GM23338 (cell line): ENCODE data around the gene MATN1. TPM values are rescaled to one million over a fixed set of nuclear protein-coding genes. Genes with fewer than 3 reads are reported as not detected.

Experiments used
- ATAC-seq: fragments of 200-7000 bp; cut with Tn5 transposase; 3 replicates; pipeline ENCODE4 v1.9.1; 2020
- DNase-seq: peaks from one replicate; pipeline ENCODE4 v3.0.0-alpha.2; 2015; ENCODE audit warnings: low spot score
- H2AFZ ChIP-seq: fragments of 200-600 bp; sonication (generic); 2 replicates; pipeline ENCODE4 v1.8.0; 2016; ENCODE audit warnings: antibody characterized with exemption, mild to moderate bottlenecking, moderate library complexity
- H3F3A ChIP-seq: fragments of 200-600 bp; sonication (generic); replicated peaks from 2 replicates; pipeline ENCODE4 v1.8.0; 2017; ENCODE audit warnings: antibody characterized with exemption, mixed run types, low read depth
- H3K27ac ChIP-seq: fragments of 200-600 bp; sonication (generic); 2 replicates; pipeline ENCODE4 v1.6.1; 2016; ENCODE audit warnings: low read depth
- H3K27me3 ChIP-seq: fragments of 200-600 bp; sonication (generic); 2 replicates; pipeline ENCODE4 v1.8.0; 2016; ENCODE audit warnings: mild to moderate bottlenecking, mixed run types, moderate library complexity; ENCODE audit not compliant: insufficient read depth
- H3K36me3 ChIP-seq: fragments of 200-600 bp; sonication (generic); 2 replicates; pipeline ENCODE4 v1.8.0; 2016; ENCODE audit warnings: mild to moderate bottlenecking; ENCODE audit not compliant: insufficient read depth
- H3K4me1 ChIP-seq: fragments of 200-600 bp; sonication (generic); 2 replicates; pipeline ENCODE4 v1.8.0; 2016; ENCODE audit warnings: mild to moderate bottlenecking, moderate library complexity; ENCODE audit not compliant: insufficient read depth
- H3K4me2 ChIP-seq: fragments of 200-600 bp; sonication (generic); 2 replicates; pipeline ENCODE4 v1.7.1; 2017; ENCODE audit warnings: mixed run types
- H3K4me3 ChIP-seq: fragments of 200-600 bp; sonication (generic); 2 replicates; pipeline ENCODE4 v1.6.1; 2016; ENCODE audit warnings: mixed run types
- H3K79me2 ChIP-seq: fragments of 200-600 bp; sonication (generic); replicated peaks from 2 replicates; pipeline ENCODE4 v1.8.0; 2017; ENCODE audit warnings: mild to moderate bottlenecking; ENCODE audit not compliant: insufficient read depth
- H3K9me2 ChIP-seq: fragments of 200-600 bp; sonication (generic); 2 replicates; pipeline ENCODE4 v1.8.0; 2017; ENCODE audit not compliant: insufficient read depth
- H4K20me1 ChIP-seq: fragments of 200-600 bp; sonication (generic); replicated peaks from 2 replicates; pipeline ENCODE4 v1.8.0; 2017; ENCODE audit warnings: mild to moderate bottlenecking; ENCODE audit not compliant: insufficient read depth
- H3K27ac Mint-ChIP-seq: 2 replicates; pipeline ENCODE4 v1.8.0; 2020; ENCODE audit warnings: inconsistent platforms, mild to moderate bottlenecking, moderate library complexity, mixed read lengths
- H3K27me3 Mint-ChIP-seq: 3 replicates; pipeline ENCODE4 v1.8.0; 2022; ENCODE audit warnings: low read depth, mild to moderate bottlenecking, moderate library complexity, mixed read lengths, inconsistent platforms; ENCODE audit not compliant: insufficient read depth, poor library complexity
- H3K36me3 Mint-ChIP-seq: 3 replicates; pipeline ENCODE4 v1.8.0; 2021; ENCODE audit warnings: low read depth, mild to moderate bottlenecking, inconsistent platforms, moderate library complexity, mixed read lengths
- H3K4me1 Mint-ChIP-seq: 3 replicates; pipeline ENCODE4 v1.8.0; 2020; ENCODE audit warnings: mild to moderate bottlenecking, inconsistent platforms, mixed read lengths
- H3K4me3 Mint-ChIP-seq: 3 replicates; pipeline ENCODE4 v1.8.0; 2021; ENCODE audit warnings: moderate library complexity, mild to moderate bottlenecking, inconsistent platforms, mixed read lengths
- H3K9me3 Mint-ChIP-seq: 3 replicates; pipeline ENCODE4 v1.8.0; 2020; ENCODE audit warnings: moderate library complexity, mild to moderate bottlenecking, inconsistent platforms, mixed read lengths
- CREB1 ChIP-seq: fragments of 250-450 bp; sonication (Bioruptor Pico); IDR thresholded peaks from 2 replicates; pipeline ENCODE4 v1.5.0; 2020; ENCODE audit warnings: low read depth, mild to moderate bottlenecking, moderate library complexity
- ETS1 ChIP-seq: IDR thresholded peaks from 2 replicates; pipeline ENCODE4 v1.6.1; 2016; ENCODE audit warnings: antibody characterized with exemption
- NANOG ChIP-seq: IDR thresholded peaks from 2 replicates; pipeline ENCODE4 v1.6.1; 2016; ENCODE audit warnings: antibody characterized with exemption, borderline replicate concordance
- REST ChIP-seq: IDR thresholded peaks from one replicate; pipeline ENCODE4 v1.6.1; 2018; ENCODE audit warnings: antibody characterized with exemption; ENCODE audit not compliant: unreplicated experiment
- STAT1 ChIP-seq: IDR thresholded peaks from one replicate; pipeline ENCODE4 v1.6.1; 2016; ENCODE audit warnings: antibody characterized with exemption; ENCODE audit not compliant: unreplicated experiment
- ZNF114 ChIP-seq: fragments of 250-450 bp; sonication (Bioruptor Pico); IDR thresholded peaks from 2 replicates; pipeline ENCODE4 v1.5.0; 2020; ENCODE audit warnings: mild to moderate bottlenecking, moderate library complexity
- ZNF462 ChIP-seq: fragments of 250-450 bp; sonication (Bioruptor Pico); IDR thresholded peaks from 2 replicates; pipeline ENCODE4 v1.5.0; 2020; ENCODE audit warnings: mild to moderate bottlenecking, moderate library complexity
- polyA plus RNA-seq: library from polyadenylated mRNA; unstranded; fragments of >200 nt; fragmentation: Nextera tagmentation; extraction: Ambion mirVana; gene quantifications from 2 replicates; pipeline ENCODE4 v1.2.1, GENCODE V29; 2016
- total RNA-seq: library from RNA; depleted of rRNA; stranded (reverse); fragments of >200 nt; shearing (Covaris generic); gene quantifications from 2 replicates; pipeline ENCODE4 v1.2.3, GENCODE V29; 2014

MATN1 gene
- total and polyA plus RNA-seq, 2 experiments from 2014 or later = 0.08 to 0.31 TPM

GRCh38 chr1:30683699-30684098 lies 39.7 kb downstream of the MATN1 start:
- H3K27ac Mint-ChIP-seq = no peak overlapping the region
- DNase-seq (no peak), ATAC-seq (no peak)
- H3K4me1 Mint-ChIP-seq = peaks cover 20% of the 10 kb centered on the region
- no peak overlapping the region for H2AFZ ChIP-seq
- no peaks in the 10 kb centered on the region for H3K79me2 ChIP-seq
- H3K36me3 ChIP-seq = no peaks in the 10 kb centered on the region
- no peak overlapping the region for H3K4me2 ChIP-seq
- no peak for TF ChIP-seq CREB1 (CRISPR knock-in tag)
- TF ChIP-seq ZNF114 (CRISPR knock-in tag) = no peak
- TF ChIP-seq ETS1 = no peak
- TF ChIP-seq REST = no peak
- TF ChIP-seq ZNF462 (CRISPR knock-in tag) = no peak
- no peak for TF ChIP-seq STAT1
- TF ChIP-seq NANOG = no peak
- no peaks in the 10 kb centered on the region; the same call in 1 of the 2 replicates for H3F3A ChIP-seq
- H3K27me3 ChIP-seq = peaks cover 5% of the 10 kb centered on the region; the same call in 1 of the 2 replicates
- H3K27ac ChIP-seq = no peak overlapping the region
- H3K27me3 Mint-ChIP-seq = peaks cover 27% of the 10 kb centered on the region
- H4K20me1 ChIP-seq = no peaks in the 10 kb centered on the region
- H3K9me3 Mint-ChIP-seq = peaks cover 15% of the 10 kb centered on the region
- H3K4me3 Mint-ChIP-seq = no peak overlapping the region
- H3K4me1 ChIP-seq = peaks cover 20% of the 10 kb centered on the region
- peaks cover 3% of the 10 kb centered on the region; the same call in 1 of the 3 replicates for H3K36me3 Mint-ChIP-seq
- no peaks in the 10 kb centered on the region for H3K9me2 ChIP-seq
- H3K4me3 ChIP-seq = no peak overlapping the region
